ENCODE results near the gene SERPINB5.
"Not testable (repeated sequence)": the region's sequence is repeated elsewhere in the genome, so short reads cannot be mapped to it uniquely, and the experiment has no call there.

The SERPINB5 gene

GRCh38 chr18:63476668-63477067 is at the start of gene SERPINB5:
Gene SERPINB5 (plus strand): TSS chr18:63476958. CDS start chr18:63484429, 7,471 bp downstream.
- DNase-seq = no peak

GRCh38 chr18:63427558-63427957 is 49.2 kb upstream of the SERPINB5 start:
- DNase-seq = no peak

GRCh38 chr18:63430526-63430925 is 46.2 kb upstream of the SERPINB5 start:
- no peak for DNase-seq

- no peak for DNase-seq
These were observed 45.6 kb upstream of the SERPINB5 start for GRCh38 chr18:63431180-63431579.

GRCh38 chr18:63433334-63433866 is 43.4 kb upstream of the SERPINB5 start:
- no peak for DNase-seq

GRCh38 chr18:63438181-63438580 is 38.6 kb upstream of the SERPINB5 start:
- DNase-seq = no peak

GRCh38 chr18:63439334-63439733 is 37.4 kb upstream of the SERPINB5 start:
- DNase-seq = peak; percentile 11

GRCh38 chr18:63440219-63440618 is 36.5 kb upstream of the SERPINB5 start:
- no peak for DNase-seq

- DNase-seq = no peak
These were observed 35.9 kb upstream of the SERPINB5 start for GRCh38 chr18:63440881-63441280.

- no peak for DNase-seq
These were observed 32.9 kb upstream of the SERPINB5 start for GRCh38 chr18:63443829-63444228.

GRCh38 chr18:63444580-63444979 is 32.2 kb upstream of the SERPINB5 start:
- DNase-seq = no peak

GRCh38 chr18:63445037-63445436 is 31.7 kb upstream of the SERPINB5 start:
- DNase-seq = no peak

- no peak for DNase-seq
These were observed 30.5 kb upstream of the SERPINB5 start for GRCh38 chr18:63446266-63446665.

- no peak for DNase-seq
These were observed 29.7 kb upstream of the SERPINB5 start for GRCh38 chr18:63447066-63447465.

- no peak for DNase-seq
These were observed 27.3 kb upstream of the SERPINB5 start for GRCh38 chr18:63449426-63449825.

- DNase-seq = no peak
These were observed 24.7 kb upstream of the SERPINB5 start for GRCh38 chr18:63451799-63452660.

GRCh38 chr18:63452751-63453150 is 24.0 kb upstream of the SERPINB5 start:
- not testable (repeated sequence) for DNase-seq

GRCh38 chr18:63454497-63454896 is 22.3 kb upstream of the SERPINB5 start:
- no peak for DNase-seq

GRCh38 chr18:63457977-63458376 is 18.8 kb upstream of the SERPINB5 start:
- DNase-seq = no peak

- DNase-seq = no peak
These were observed 16.3 kb upstream of the SERPINB5 start for GRCh38 chr18:63460414-63460813.

- no peak for DNase-seq
These were observed 12.3 kb upstream of the SERPINB5 start for GRCh38 chr18:63464434-63464833.

- DNase-seq = no peak
These were observed 11.7 kb upstream of the SERPINB5 start for GRCh38 chr18:63465059-63465458.

- no peak for DNase-seq
These were observed 9.1 kb upstream of the SERPINB5 start for GRCh38 chr18:63467699-63468098.

- DNase-seq = no peak
These were observed 8.2 kb upstream of the SERPINB5 start for GRCh38 chr18:63468575-63468974.

GRCh38 chr18:63470751-63471150 is 6.0 kb upstream of the SERPINB5 start:
- DNase-seq = no peak

All from stimulated activated naive CD4-positive, alpha-beta T cell treated with Interleukin-2 at 50 U/mL for 16 hours (primary cell).